K562 (cell line): ENCODE data around the gene BCO1.

Source experiments
- ATF2 ChIP-seq: sonication (generic); formaldehyde crosslinking; IDR thresholded peaks from 2 replicates; pipeline ENCODE4 v1.8.1; 2022; ENCODE audit warnings: missing genetic modification reagents
- BMI1 ChIP-seq: fragments of 150-350 bp; IDR thresholded peaks from 2 replicates; pipeline ENCODE4 v1.6.1; 2014; ENCODE audit warnings: low read length
- E2F3 ChIP-seq: fragments of 250-450 bp; sonication (Bioruptor Pico); IDR thresholded peaks from 2 replicates; pipeline ENCODE4 v1.4.0; 2020; ENCODE audit warnings: mild to moderate bottlenecking
- ELF1 ChIP-seq: fragments of 200-800 bp; sonication (Bioruptor generic); IDR thresholded peaks from 2 replicates; pipeline ENCODE4 v1.6.1; 2016; ENCODE audit warnings: missing genetic modification characterization, missing compliant biosample characterization
- ELF2 ChIP-seq: fragments of 250-450 bp; sonication (Bioruptor Pico); IDR thresholded peaks from 2 replicates; pipeline ENCODE4 v1.5.0; 2021; ENCODE audit warnings: mild to moderate bottlenecking
- EP300 ChIP-seq: IDR thresholded peaks from 2 replicates; pipeline ENCODE4 v1.6.1; 2012; ENCODE audit warnings: low read length, improper control_type of control experiment
- ESRRA ChIP-seq: fragments of 450-650 bp; IDR thresholded peaks from 2 replicates; pipeline ENCODE4 v1.6.1; 2014; ENCODE audit warnings: low read depth, mild to moderate bottlenecking, moderate library complexity, borderline replicate concordance
- MYC ChIP-seq, 2 experiments: fragments of 250-450 bp in 1 of 2; sonication (Bioruptor Pico) in 1 of 2; IDR thresholded peaks; 2 replicates each; pipeline versions ENCODE4 v1.5.1 to v1.6.1; 2012 to 2021; ENCODE audit warnings: low read depth in 2 of 2, borderline replicate concordance in 1 of 2, improper control_type of control experiment in 1 of 2, low read length in 1 of 2, mild to moderate bottlenecking in 1 of 2, moderate library complexity in 1 of 2
- NR3C1 ChIP-seq: sonication (generic); formaldehyde crosslinking; IDR thresholded peaks from 2 replicates; pipeline ENCODE4 v1.8.1; 2022; ENCODE audit warnings: missing genetic modification reagents
- TBP ChIP-seq: optimal IDR thresholded peaks from 2 replicates; pipeline ENCODE3; 2011; ENCODE audit warnings: low read depth, low read length, improper control_type of control experiment
- TF ChIP-seq, protein P1 (sequence below): sonication (generic); formaldehyde crosslinking; IDR thresholded peaks from 2 replicates; pipeline ENCODE4 v1.8.1; 2022; ENCODE audit warnings: missing genetic modification reagents
- TF ChIP-seq, protein P2 (sequence below): IDR thresholded peaks from 3 replicates; pipeline ENCODE4 v1.6.1; 2011; ENCODE audit warnings: borderline replicate concordance, mild to moderate bottlenecking; ENCODE audit not compliant: insufficient read length, insufficient read depth

- TF ChIP-seq ELF1 (tag) (no peak), EP300 (no peak), ELF2 (CRISPR knock-in tag) (no peak), NR3C1 (CRISPR knock-in tag) (no peak), TBP (no peak), ATF2 (CRISPR knock-in tag) (no peak), BMI1 (no peak; the same call in 1 of the 2 replicates), ESRRA (no peak), E2F3 (no peak), MYC (IDR thresholded peaks at IDR 0.05; ENCODE audit: low read depth, low read length) (no peak), MYC (CRISPR knock-in tag; IDR thresholded peaks at IDR 0.05; ENCODE audit: borderline replicate concordance, low read depth) (no peak)
- TF ChIP-seq, protein P1, sequence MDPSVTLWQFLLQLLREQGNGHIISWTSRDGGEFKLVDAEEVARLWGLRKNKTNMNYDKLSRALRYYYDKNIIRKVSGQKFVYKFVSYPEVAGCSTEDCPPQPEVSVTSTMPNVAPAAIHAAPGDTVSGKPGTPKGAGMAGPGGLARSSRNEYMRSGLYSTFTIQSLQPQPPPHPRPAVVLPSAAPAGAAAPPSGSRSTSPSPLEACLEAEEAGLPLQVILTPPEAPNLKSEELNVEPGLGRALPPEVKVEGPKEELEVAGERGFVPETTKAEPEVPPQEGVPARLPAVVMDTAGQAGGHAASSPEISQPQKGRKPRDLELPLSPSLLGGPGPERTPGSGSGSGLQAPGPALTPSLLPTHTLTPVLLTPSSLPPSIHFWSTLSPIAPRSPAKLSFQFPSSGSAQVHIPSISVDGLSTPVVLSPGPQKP (CRISPR knock-in tag) = no peak
- TF ChIP-seq, protein P2, sequence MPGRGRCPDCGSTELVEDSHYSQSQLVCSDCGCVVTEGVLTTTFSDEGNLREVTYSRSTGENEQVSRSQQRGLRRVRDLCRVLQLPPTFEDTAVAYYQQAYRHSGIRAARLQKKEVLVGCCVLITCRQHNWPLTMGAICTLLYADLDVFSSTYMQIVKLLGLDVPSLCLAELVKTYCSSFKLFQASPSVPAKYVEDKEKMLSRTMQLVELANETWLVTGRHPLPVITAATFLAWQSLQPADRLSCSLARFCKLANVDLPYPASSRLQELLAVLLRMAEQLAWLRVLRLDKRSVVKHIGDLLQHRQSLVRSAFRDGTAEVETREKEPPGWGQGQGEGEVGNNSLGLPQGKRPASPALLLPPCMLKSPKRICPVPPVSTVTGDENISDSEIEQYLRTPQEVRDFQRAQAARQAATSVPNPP = no peak
Observed at GRCh38 chr16:81238296-81239011, at the start of gene BCO1.
